Chondrocyte (in vitro differentiated cells): Measurements from ENCODE around the gene TRAF2. TPM values are rescaled to one million over a fixed set of nuclear protein-coding genes. Genes with fewer than 3 reads are reported as not detected.
A peak's percentile ranks its signal among the peaks of the same experiment; 100 is the strongest.
"Not testable (repeated sequence)": the region's sequence is repeated elsewhere in the genome, so short reads cannot be mapped to it uniquely, and the experiment has no call there.

Experiments used
- DNase-seq: peaks from one replicate; pipeline ENCODE4 v3.0.0; 2021; ENCODE audit warnings: mixed read lengths, low spot score
- H3K27ac Mint-ChIP-seq: one replicate; pipeline ENCODE4 v1.8.0; 2021; ENCODE audit warnings: mild to moderate bottlenecking, moderate library complexity, mixed read lengths; ENCODE audit not compliant: unreplicated experiment
- H3K27me3 Mint-ChIP-seq: 2 replicates; pipeline ENCODE4 v1.8.0; 2021; ENCODE audit warnings: low read depth, mixed read lengths
- H3K36me3 Mint-ChIP-seq: 2 replicates; pipeline ENCODE4 v1.8.0; 2021; ENCODE audit warnings: low read depth, mixed read lengths
- H3K4me1 Mint-ChIP-seq: 2 replicates; pipeline ENCODE4 v1.8.0; 2021; ENCODE audit warnings: low read depth, mild to moderate bottlenecking, mixed read lengths
- H3K4me3 Mint-ChIP-seq: one replicate; pipeline ENCODE4 v1.8.0; 2021; ENCODE audit warnings: mild to moderate bottlenecking, moderate library complexity, mixed read lengths; ENCODE audit not compliant: unreplicated experiment
- H3K9me3 Mint-ChIP-seq: 2 replicates; pipeline ENCODE4 v1.8.0; 2021; ENCODE audit warnings: low read depth, mixed read lengths
- CTCF ChIP-seq: fragments of 200-600 bp; sonication (generic); IDR thresholded peaks from 2 replicates; pipeline ENCODE4 v1.5.0; 2021; ENCODE audit warnings: antibody characterized with exemption, mild to moderate bottlenecking, moderate library complexity
- total RNA-seq: library from RNA; stranded (reverse); gene quantifications from 3 replicates; pipeline ENCODE4 v1.2.1, GENCODE V29; 2021

Gene TRAF2
- total RNA-seq, 1 donor from 2014 or later = 10.4 TPM

DNA sequence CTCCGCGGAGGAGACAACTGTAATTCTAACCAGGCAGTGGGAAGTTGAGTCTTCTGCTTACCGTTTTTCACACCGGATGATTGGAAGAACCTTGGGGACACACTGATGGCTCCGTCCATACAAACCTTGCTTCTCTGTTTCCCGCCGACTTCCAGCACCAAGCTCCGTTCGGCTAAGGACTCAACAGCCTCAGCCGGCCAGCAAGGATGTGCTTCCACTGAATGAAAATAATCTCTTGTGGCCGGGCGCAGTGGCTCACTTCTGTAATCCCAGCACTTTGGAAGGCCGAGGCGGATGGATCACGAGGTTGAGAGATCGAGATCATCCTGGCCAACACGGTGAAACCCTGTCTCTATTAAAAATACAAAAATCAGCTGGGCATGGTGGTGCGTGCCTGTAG lies 18.4 kb upstream of the TRAF2 start:
- no peak for DNase-seq
- H3K27ac Mint-ChIP-seq = no peak overlapping the region
- H3K4me1 Mint-ChIP-seq = peaks cover 11% of the 10 kb centered on the region
- no peak for TF ChIP-seq CTCF
- peaks cover 2% of the 10 kb centered on the region for H3K9me3 Mint-ChIP-seq
- peak overlapping the region; percentile 41 for H3K4me3 Mint-ChIP-seq
- H3K27me3 Mint-ChIP-seq = no peaks in the 10 kb centered on the region
- H3K36me3 Mint-ChIP-seq = peaks cover 5% of the 10 kb centered on the region

DNA sequence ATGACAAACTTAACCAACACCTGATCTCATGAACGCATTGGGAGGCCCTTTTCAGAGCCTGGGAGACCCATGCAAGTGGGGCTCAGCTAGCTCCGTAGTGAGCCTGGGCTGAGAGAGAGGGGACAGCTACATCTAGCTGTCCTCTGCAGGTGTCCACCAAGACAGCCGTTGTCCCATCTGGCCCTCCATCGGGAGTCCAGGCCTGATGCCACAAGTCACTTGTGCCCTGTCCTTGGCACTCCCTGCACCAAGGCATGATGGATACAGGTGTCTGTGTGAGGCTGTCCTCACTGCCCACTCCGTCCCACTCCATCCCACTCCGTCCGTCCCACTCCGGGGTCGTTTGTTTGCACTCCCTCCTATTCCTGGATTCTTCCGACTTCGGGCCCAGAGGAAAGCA lies 17.7 kb upstream of the TRAF2 start:
- H3K27me3 Mint-ChIP-seq = no peaks in the 10 kb centered on the region
- peaks cover 10% of the 10 kb centered on the region for H3K4me1 Mint-ChIP-seq
- peaks cover 2% of the 10 kb centered on the region for H3K9me3 Mint-ChIP-seq
- no peak overlapping the region for H3K27ac Mint-ChIP-seq
- peaks cover 3% of the 10 kb centered on the region for H3K36me3 Mint-ChIP-seq
- no peak overlapping the region for H3K4me3 Mint-ChIP-seq
- no peak for TF ChIP-seq CTCF
- no peak for DNase-seq

- H3K36me3 Mint-ChIP-seq, H3K4me3 Mint-ChIP-seq, DNase-seq, H3K4me1 Mint-ChIP-seq, H3K27me3 Mint-ChIP-seq, H3K9me3 Mint-ChIP-seq, H3K27ac Mint-ChIP-seq: not testable (repeated sequence)
Measured at GRCh38 chr9:136869611-136870010, 16.7 kb upstream of the TRAF2 start.

GRCh38 chr9:136875155-136875554 lies 11.2 kb upstream of the TRAF2 start:
- peaks cover 2% of the 10 kb centered on the region for H3K9me3 Mint-ChIP-seq
- DNase-seq = no peak
- H3K27me3 Mint-ChIP-seq = peaks cover 3% of the 10 kb centered on the region

DNA sequence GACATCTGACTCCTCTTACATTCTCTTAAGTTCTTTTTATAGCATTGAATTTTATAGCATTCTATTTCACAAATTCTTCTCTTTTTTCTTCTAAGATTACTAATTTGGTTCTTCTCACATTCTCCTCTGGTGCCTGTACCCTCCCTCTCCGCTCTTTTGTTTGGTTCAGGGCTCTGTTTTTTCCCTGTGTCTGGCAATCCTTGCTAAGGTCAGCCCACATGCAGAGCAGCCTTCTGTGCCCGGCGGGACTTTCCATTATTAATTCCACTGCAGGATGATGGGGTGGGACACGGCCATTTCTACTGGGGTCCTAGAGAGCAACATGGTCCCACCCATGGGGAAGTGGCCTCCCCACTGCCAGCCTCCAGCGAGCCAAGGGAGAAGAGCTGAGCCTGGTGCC lies 9.8 kb upstream of the TRAF2 start:
- peaks cover 3% of the 10 kb centered on the region for H3K27me3 Mint-ChIP-seq
- H3K4me1 Mint-ChIP-seq = peaks cover 1% of the 10 kb centered on the region
- peaks cover 2% of the 10 kb centered on the region for H3K9me3 Mint-ChIP-seq
- no peak overlapping the region for H3K27ac Mint-ChIP-seq
- no peak overlapping the region for H3K4me3 Mint-ChIP-seq
- no peaks in the 10 kb centered on the region for H3K36me3 Mint-ChIP-seq
- TF ChIP-seq CTCF = no peak
- DNase-seq = no peak

More at GRCh38 chr9:136875155-136875554, 11.2 kb upstream of the TRAF2 start:
- Mint-ChIP-seq H3K36me3 (no peaks in the 10 kb centered on the region), H3K4me3 (no peak overlapping the region), H3K4me1 (no peaks in the 10 kb centered on the region), H3K27ac (no peak overlapping the region)
- no peak for TF ChIP-seq CTCF

- Mint-ChIP-seq H3K27ac (no peak overlapping the region), H3K27me3 (peaks cover 3% of the 10 kb centered on the region), H3K9me3 (no peaks in the 10 kb centered on the region), H3K4me1 (peaks cover 19% of the 10 kb centered on the region), H3K4me3 (no peak overlapping the region), H3K36me3 (no peaks in the 10 kb centered on the region)
- no peak for DNase-seq
- TF ChIP-seq CTCF = no peak
Measured at GRCh38 chr9:136880651-136881050, 5.7 kb upstream of the TRAF2 start.
